ENCODE data around the gene CACNA1A.

GRCh38 chr19:13214036-13214730 lies 292.1 kb downstream of the CACNA1A start:
- TF ChIP-seq POLR2A (IDR thresholded peaks at IDR 0.05), result no peak
- TF ChIP-seq CTCF (IDR thresholded peaks at IDR 0.05), result no peak
